ENCODE measurements around the gene TRIM32. TPM values are rescaled to one million over a fixed set of nuclear protein-coding genes. Genes with fewer than 3 reads are reported as not detected.
A peak's percentile ranks its signal among the peaks of the same experiment; 100 is the strongest.

Gene TRIM32
- polyA plus RNA-seq, 1 of the 3 experiments (the other 2 are of a cell fraction): 10.2 TPM

GRCh38 chr9:116647515-116647809 lies 39.6 kb upstream of the TRIM32 start (continued):
- TF ChIP-seq TAF1 (IDR thresholded peaks at IDR 0.05; ENCODE audit: borderline replicate concordance, low read depth, low read length) (no peak), RCOR1 (IDR thresholded peaks at IDR 0.05; ENCODE audit: low read length) (no peak), REST (IDR thresholded peaks at IDR 0.05; ENCODE audit: low read depth, low read length) (no peak), EP300 (IDR thresholded peaks at IDR 0.05; ENCODE audit: borderline replicate concordance in 1 of 2, low read depth in 1 of 2, low read length in 1 of 2) (no peak)

GRCh38 chr9:116653348-116654058 lies 33.6 kb upstream of the TRIM32 start:
- Histone ChIP-seq H3K27me3 (ENCODE audit: insufficient read depth) (no peaks in the 10 kb centered on the region), H4K20me1 (ENCODE audit: insufficient read depth) (no peaks in the 10 kb centered on the region), H2AFZ (ENCODE audit: low read depth) (no peak overlapping the region), H3K9me2 (no peaks in the 10 kb centered on the region), H3K4me2 (no peak overlapping the region), H3K79me2 (ENCODE audit: insufficient read depth) (no peaks in the 10 kb centered on the region), H3K9ac (no peak overlapping the region), H3K36me3 (replicated peaks in 1 of 2; ENCODE audit: control insufficient read depth in 1 of 2, insufficient read depth in 2 of 2, low read length in 1 of 2) (peaks cover 0 to 7% of the 10 kb centered on the region in 2 experiments), H3K4me1 (ENCODE audit: control insufficient read depth in 1 of 2, insufficient read depth in 2 of 2, low read depth in 1 of 2, low read length in 1 of 2) (peaks cover 0 to 7% of the 10 kb centered on the region in 2 experiments; a peak in 1 of 4 replicates), H3K9me3 (no peaks in the 10 kb centered on the region), H3K4me3 (ENCODE audit: low read depth in 2 of 2, low read length in 1 of 2) (no peak overlapping the region), H3K27ac (ENCODE audit: low read depth in 2 of 2, low read length in 1 of 2) (0 out of 4 replicates have a peak overlapping the region, but pooled peaks of 1 of the 2 experiments have one; percentile 5), H3F3A (replicated peaks; ENCODE audit: insufficient read depth) (no peaks in the 10 kb centered on the region)
- POLR2A ChIA-PET: no interaction called here
- TF ChIP-seq SIN3A (IDR thresholded peaks at IDR 0.05; ENCODE audit: borderline replicate concordance, low read depth, low read length) (no peak), GABPA (IDR thresholded peaks at IDR 0.05; ENCODE audit: low read depth) (no peak), ELF1 (IDR thresholded peaks at IDR 0.05) (no peak), FOSL2 (IDR thresholded peaks at IDR 0.05; ENCODE audit: borderline replicate concordance, low read depth) (no peak), TAF1 (IDR thresholded peaks at IDR 0.05; ENCODE audit: borderline replicate concordance, low read depth, low read length) (no peak), SMC3 (IDR thresholded peaks at IDR 0.05; ENCODE audit: low read depth, low read length) (no peak), TCF12 (IDR thresholded peaks at IDR 0.05) (no peak)
- 78% methylated on average over 7 of the region's 7 CpGs for WGBS (ENCODE audit: low lambda C conversion rate)
- CTCF ChIA-PET: interaction anchor here (1.5 kb wide), 2 partner anchors 9 to 81 kb away, joined by 4 to 6 read pairs; no protein-coding TSS in a partner anchor
- no peak for DNase-seq

- peaks cover 0 to 7% of the 10 kb centered on the region in 2 experiments for H3K36me3 ChIP-seq (replicated peaks in 1 of 2; ENCODE audit: control insufficient read depth in 1 of 2, insufficient read depth in 2 of 2, low read length in 1 of 2)
- TF ChIP-seq RCOR1 (IDR thresholded peaks at IDR 0.05; ENCODE audit: low read length): no peak
- no peak for TF ChIP-seq TAF1 (IDR thresholded peaks at IDR 0.05; ENCODE audit: borderline replicate concordance, low read depth, low read length)
- TF ChIP-seq YY1 (IDR thresholded peaks at IDR 0.05; ENCODE audit: low read depth): no peak
- no peak for TF ChIP-seq USF2 (IDR thresholded peaks at IDR 0.05; ENCODE audit: borderline replicate concordance, low read depth, low read length)
- no peak for TF ChIP-seq RXRA (IDR thresholded peaks at IDR 0.05; ENCODE audit: borderline replicate concordance, low read depth)
- TF ChIP-seq PBX3 (IDR thresholded peaks at IDR 0.05): no peak
- no peak for TF ChIP-seq USF1 (IDR thresholded peaks at IDR 0.05; ENCODE audit: borderline replicate concordance, low read depth)
- TF ChIP-seq JUND (IDR thresholded peaks at IDR 0.05): no peak
- no peak for TF ChIP-seq IRF3 (IDR thresholded peaks at IDR 0.05; ENCODE audit: low read depth, low read length)
- H3K27ac ChIP-seq (ENCODE audit: low read depth in 2 of 2, low read length in 1 of 2): no peak overlapping the region
- no peaks in the 10 kb centered on the region for H3F3A ChIP-seq (replicated peaks; ENCODE audit: insufficient read depth)
- no peak for DNase-seq
- no peak overlapping the region for H2AFZ ChIP-seq (ENCODE audit: low read depth)
- CTCF ChIA-PET: interaction anchor here (1.5 kb wide), 2 partner anchors 9 to 81 kb away, joined by 4 to 6 read pairs; no protein-coding TSS in a partner anchor
- no peaks in the 10 kb centered on the region for H4K20me1 ChIP-seq (ENCODE audit: insufficient read depth)
- H3K9ac ChIP-seq: no peak overlapping the region
- H3K79me2 ChIP-seq (ENCODE audit: insufficient read depth): no peaks in the 10 kb centered on the region
- H3K4me1 ChIP-seq (ENCODE audit: control insufficient read depth in 1 of 2, insufficient read depth in 2 of 2, low read depth in 1 of 2, low read length in 1 of 2): peaks cover 0 to 7% of the 10 kb centered on the region in 2 experiments; a peak in 1 of 4 replicates
- H3K9me3 ChIP-seq: no peaks in the 10 kb centered on the region
- H3K9me2 ChIP-seq: no peaks in the 10 kb centered on the region
- H3K27me3 ChIP-seq (ENCODE audit: insufficient read depth): no peaks in the 10 kb centered on the region
- H3K4me3 ChIP-seq (ENCODE audit: low read depth in 2 of 2, low read length in 1 of 2): no peak overlapping the region
- H3K4me2 ChIP-seq: no peak overlapping the region
- WGBS (ENCODE audit: low lambda C conversion rate): 93% methylated on average over 3 of the region's 3 CpGs
- POLR2A ChIA-PET: no interaction called here
Measured at GRCh38 chr9:116654059-116654355, 33.1 kb upstream of the TRIM32 start.
